ENCODE results near the gene LOXHD1. TPM values are rescaled to one million over a fixed set of nuclear protein-coding genes. Genes with fewer than 3 reads are reported as not detected.
A peak's percentile ranks its signal among the peaks of the same experiment; 100 is the strongest.

LOXHD1 gene
- under 0.01 TPM in 2 replicates for total RNA-seq

- DNase-seq (ENCODE audit: low read depth in 2 of 2), result no peak
These were observed at the start of gene LOXHD1 for GRCh38 chr18:46657115-46657955. Gene LOXHD1 (minus strand): TSS chr18:46657220. CDS start chr18:46657033, 187 bp downstream.

GRCh38 chr18:46705521-46705920, 48.5 kb upstream of the LOXHD1 start:
- DNase-seq (ENCODE audit: low read depth in 2 of 2), result no peak

- no peak for DNase-seq (ENCODE audit: low read depth in 2 of 2)
These were observed 47.8 kb upstream of the LOXHD1 start for GRCh38 chr18:46704816-46705215.

GRCh38 chr18:46704189-46704588, 47.2 kb upstream of the LOXHD1 start:
- no peak for DNase-seq (ENCODE audit: low read depth in 2 of 2)

GRCh38 chr18:46702471-46702870, 45.5 kb upstream of the LOXHD1 start:
- DNase-seq (ENCODE audit: low read depth in 2 of 2), result no peak

GRCh38 chr18:46700066-46700824, 43.2 kb upstream of the LOXHD1 start:
- no peak for DNase-seq (ENCODE audit: low read depth in 2 of 2)

GRCh38 chr18:46696702-46697101, 39.7 kb upstream of the LOXHD1 start:
- no peak for DNase-seq (ENCODE audit: low read depth in 2 of 2)

GRCh38 chr18:46696268-46696667, 39.2 kb upstream of the LOXHD1 start:
- no peak for DNase-seq (ENCODE audit: low read depth in 2 of 2)

GRCh38 chr18:46693996-46694395, 37.0 kb upstream of the LOXHD1 start:
- DNase-seq (ENCODE audit: low read depth in 2 of 2), result no peak

GRCh38 chr18:46688853-46689525, 32.0 kb upstream of the LOXHD1 start:
- no peak for DNase-seq (ENCODE audit: low read depth in 2 of 2)

- DNase-seq (ENCODE audit: low read depth in 2 of 2), result no peak
These were observed 29.2 kb upstream of the LOXHD1 start for GRCh38 chr18:46686186-46686585.

GRCh38 chr18:46683252-46683651, 26.2 kb upstream of the LOXHD1 start:
- DNase-seq (ENCODE audit: low read depth in 2 of 2), result no peak

GRCh38 chr18:46680784-46681695, 24.0 kb upstream of the LOXHD1 start:
- no peak for DNase-seq (ENCODE audit: low read depth in 2 of 2)

- no peak for DNase-seq (ENCODE audit: low read depth in 2 of 2)
These were observed 23.0 kb upstream of the LOXHD1 start for GRCh38 chr18:46679846-46680598.

GRCh38 chr18:46678785-46679399, 21.9 kb upstream of the LOXHD1 start:
- no peak for DNase-seq (ENCODE audit: low read depth in 2 of 2)

GRCh38 chr18:46678041-46678440, 21.0 kb upstream of the LOXHD1 start:
- DNase-seq (ENCODE audit: low read depth in 2 of 2), result no peak

- no peak for DNase-seq (ENCODE audit: low read depth in 2 of 2)
These were observed 20.6 kb upstream of the LOXHD1 start for GRCh38 chr18:46677611-46678010.

GRCh38 chr18:46676182-46676835, 19.3 kb upstream of the LOXHD1 start:
- DNase-seq (ENCODE audit: low read depth in 2 of 2), result peak in 1 of 2 donors; percentile 67

GRCh38 chr18:46675112-46675511, 18.1 kb upstream of the LOXHD1 start:
- DNase-seq (ENCODE audit: low read depth in 2 of 2), result no peak
